ENCODE measurements around the gene DENND11. TPM values are rescaled to one million over a fixed set of nuclear protein-coding genes. Genes with fewer than 3 reads are reported as not detected.

DENND11 gene
- total RNA-seq, 3 donors from 2014 or later, result 14.1 to 49.2 (median 32.1) TPM

DNA sequence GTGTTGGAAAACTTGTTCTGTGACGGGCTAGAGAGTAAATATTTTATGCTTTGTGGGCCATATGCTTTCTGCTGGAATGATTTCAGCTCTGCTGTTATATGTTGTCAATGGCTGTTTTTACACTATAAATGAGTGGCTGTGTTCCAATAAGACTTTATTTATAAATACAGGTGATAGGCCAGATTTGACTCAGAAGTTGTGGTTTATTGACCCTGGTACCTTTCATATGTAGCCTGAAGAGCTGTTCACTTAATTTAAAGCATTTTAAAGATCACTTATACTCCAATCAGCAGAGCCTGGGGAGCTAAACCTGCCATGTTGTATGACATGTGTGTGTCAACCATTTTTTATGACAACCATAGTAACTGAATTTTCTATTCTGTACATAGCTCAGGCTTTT lies 27.1 kb upstream of the DENND11 start:
- intact Hi-C loops (cut with DNase I; ENCODE audit: low total_unique reads), result no loop called here
- H3K27ac ChIP-seq, result no peak overlapping the region
- H3K36me3 ChIP-seq, result no peaks in the 10 kb centered on the region
- H3K9me3 ChIP-seq, result no peaks in the 10 kb centered on the region
- H3K4me1 ChIP-seq, result no peaks in the 10 kb centered on the region
- DNase-seq (ENCODE audit: low spot score in 2 of 2), result no peak
- H3K4me3 ChIP-seq, result no peak overlapping the region
- no peak for TF ChIP-seq POLR2AphosphoS5 (IDR thresholded peaks at IDR 0.05)
- TF ChIP-seq CTCF (IDR thresholded peaks at IDR 0.05), result no peak
- no peak for TF ChIP-seq POLR2A (IDR thresholded peaks at IDR 0.05)
- no peaks in the 10 kb centered on the region for H3K27me3 ChIP-seq

- no peak overlapping the region for H3K27ac ChIP-seq
- no peak for DNase-seq (ENCODE audit: low spot score in 2 of 2)
- no peak overlapping the region for H3K4me3 ChIP-seq
- TF ChIP-seq CTCF (IDR thresholded peaks at IDR 0.05) (no peak), POLR2AphosphoS5 (IDR thresholded peaks at IDR 0.05) (no peak), POLR2A (IDR thresholded peaks at IDR 0.05) (no peak)
- no peaks in the 10 kb centered on the region for H3K27me3 ChIP-seq
- intact Hi-C loops (cut with DNase I; ENCODE audit: low total_unique reads), result loop anchor here (5.0 kb wide), 1 partner anchor 1150 kb away; no protein-coding TSS in a partner anchor
- H3K36me3 ChIP-seq, result no peaks in the 10 kb centered on the region
- no peaks in the 10 kb centered on the region for H3K4me1 ChIP-seq
- H3K9me3 ChIP-seq, result no peaks in the 10 kb centered on the region
Measured at GRCh38 chr7:141722529-141722928, 20.6 kb upstream of the DENND11 start.

DNA sequence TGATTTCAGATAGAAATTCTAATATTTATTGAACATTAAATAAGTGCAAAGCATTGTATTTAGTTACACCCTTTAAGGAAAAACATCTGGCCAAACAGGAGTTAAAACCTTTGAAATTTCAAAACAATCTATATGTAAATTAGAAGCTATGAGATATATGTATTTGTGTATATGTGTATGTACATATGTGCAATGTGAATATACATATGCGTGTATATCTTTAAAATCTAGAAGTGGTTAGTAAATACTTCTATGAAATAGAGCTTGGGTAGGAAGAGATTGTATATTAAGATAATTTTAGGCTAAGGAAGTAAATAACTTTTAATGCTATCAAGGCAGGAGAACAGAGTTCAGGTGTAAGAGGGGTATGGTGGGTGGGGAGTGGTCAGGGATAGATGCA lies 15.5 kb upstream of the DENND11 start:
- Histone ChIP-seq H3K4me3 (no peak overlapping the region), H3K4me1 (no peaks in the 10 kb centered on the region), H3K36me3 (no peaks in the 10 kb centered on the region), H3K27ac (no peak overlapping the region), H3K27me3 (no peaks in the 10 kb centered on the region), H3K9me3 (no peaks in the 10 kb centered on the region)
- TF ChIP-seq POLR2A (IDR thresholded peaks at IDR 0.05) (no peak), CTCF (IDR thresholded peaks at IDR 0.05) (no peak), POLR2AphosphoS5 (IDR thresholded peaks at IDR 0.05) (no peak)
- intact Hi-C loops (cut with DNase I; ENCODE audit: low total_unique reads), result no loop called here
- DNase-seq (ENCODE audit: low spot score in 2 of 2), result no peak

DNA sequence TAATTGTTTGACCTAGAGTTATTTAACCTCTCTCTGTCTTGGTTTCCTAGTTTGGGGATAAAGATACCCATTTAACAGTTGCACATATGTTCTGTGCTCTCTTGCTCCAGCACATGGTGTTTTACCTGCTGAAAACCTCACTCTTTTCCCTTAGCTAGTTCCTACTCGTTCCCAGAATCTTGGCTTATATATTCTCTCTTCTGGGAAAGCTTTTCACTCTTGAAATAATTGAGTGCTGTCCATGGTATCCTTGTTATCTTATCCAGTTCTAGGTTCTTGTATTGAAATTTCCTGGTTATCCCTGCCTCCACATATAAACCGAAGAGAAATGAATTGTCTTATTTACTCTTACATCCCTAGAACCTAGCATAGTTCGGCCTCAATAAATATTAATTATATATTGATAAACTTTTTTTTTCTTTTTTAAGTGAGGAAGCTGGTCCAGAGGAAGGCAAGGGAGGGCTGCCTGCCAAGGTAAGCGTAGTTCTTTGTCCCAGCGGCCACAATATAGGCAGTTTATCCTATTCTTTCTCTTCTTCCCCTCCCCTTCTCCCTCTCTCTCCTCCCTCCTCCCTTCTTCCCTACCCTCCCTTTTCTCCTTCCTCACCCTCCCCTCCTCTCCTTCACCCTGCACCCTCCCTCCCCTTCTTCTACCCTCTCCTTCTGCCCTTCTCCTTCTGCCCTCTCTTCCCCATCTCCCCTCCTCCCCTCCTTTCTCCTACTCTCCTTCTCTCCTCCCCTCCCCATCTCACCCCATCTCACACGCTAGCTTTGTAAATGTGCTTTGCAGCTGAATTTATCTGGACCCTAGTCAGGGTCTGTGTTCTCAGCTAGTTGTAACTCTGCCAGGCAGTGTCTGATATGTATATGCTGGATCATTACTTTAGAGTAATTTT lies 14.1 kb upstream of the DENND11 start:
- TF ChIP-seq CTCF (IDR thresholded peaks at IDR 0.05) (no peak), POLR2AphosphoS5 (IDR thresholded peaks at IDR 0.05) (no peak), POLR2A (IDR thresholded peaks at IDR 0.05) (no peak)
- DNase-seq (ENCODE audit: low spot score in 2 of 2), result no peak
- H3K27me3 ChIP-seq, result no peaks in the 10 kb centered on the region
- no peaks in the 10 kb centered on the region for H3K36me3 ChIP-seq
- H3K9me3 ChIP-seq, result no peaks in the 10 kb centered on the region
- intact Hi-C loops (cut with DNase I; ENCODE audit: low total_unique reads), result no loop called here
- no peak overlapping the region for H3K27ac ChIP-seq
- no peaks in the 10 kb centered on the region for H3K4me1 ChIP-seq
- no peak overlapping the region for H3K4me3 ChIP-seq

- no peak for TF ChIP-seq POLR2AphosphoS5 (IDR thresholded peaks at IDR 0.05)
- no peak for TF ChIP-seq POLR2A (IDR thresholded peaks at IDR 0.05)
- no peak for TF ChIP-seq CTCF (IDR thresholded peaks at IDR 0.05)
- Histone ChIP-seq H3K4me3 (no peak overlapping the region), H3K27ac (no peak overlapping the region), H3K27me3 (no peaks in the 10 kb centered on the region), H3K4me1 (no peaks in the 10 kb centered on the region), H3K9me3 (no peaks in the 10 kb centered on the region), H3K36me3 (no peaks in the 10 kb centered on the region)
- intact Hi-C loops (cut with DNase I; ENCODE audit: low total_unique reads), result no loop called here
- DNase-seq (ENCODE audit: low spot score in 2 of 2), result no peak
Measured at GRCh38 chr7:141715018-141715417, 13.1 kb upstream of the DENND11 start.

Measured in breast epithelium (tissue), 4 donors.